Adrenal gland (tissue), 12 donors: ENCODE results near the gene CACNA1D. TPM values are rescaled to one million over a fixed set of nuclear protein-coding genes. Genes with fewer than 3 reads are reported as not detected.
"Not testable (repeated sequence)": the region's sequence is repeated elsewhere in the genome, so short reads cannot be mapped to it uniquely, and the experiment has no call there.

Source experiments
- DNase-seq, 7 donors: peaks; one replicate each; pipeline ENCODE4 v3.0.0-alpha.2; 2019 to 2020
- H3K27ac ChIP-seq, 5 donors: fragments of 200-600 bp; sonication (generic) in 4 of 5; 1 replicate in 3 of 5; 2 replicates in 2 of 5; pipeline versions ENCODE4 v1.5.1 to v1.8.0; 2016 to 2020; ENCODE audit warnings: mild to moderate bottlenecking in 1 of 5
- H3K27me3 ChIP-seq: fragments of 200-600 bp; 2 replicates; pipeline ENCODE4 v1.8.0; 2021
- H3K36me3 ChIP-seq, 2 donors: fragments of 200-600 bp; replicated peaks in 1 of 2; 1 replicate in 1 of 2; 2 replicates in 1 of 2; pipeline versions ENCODE4 v1.5.1 to v1.8.0; 2018 to 2022
- H3K4me1 ChIP-seq, 2 donors: fragments of 200-600 bp; replicated peaks in 1 of 2; 1 replicate in 1 of 2; 2 replicates in 1 of 2; pipeline versions ENCODE4 v1.5.1 to v1.8.0; 2018 to 2021
- H3K4me3 ChIP-seq, 4 donors: fragments of 200-600 bp; sonication (generic) in 3 of 4; one replicate each; pipeline ENCODE4 v1.5.1; 2016 to 2018
- H3K9me3 ChIP-seq, 3 donors: fragments of 200-600 bp; sonication (generic) in 1 of 3; replicated peaks in 1 of 3; 1 replicate in 2 of 3; 2 replicates in 1 of 3; pipeline versions ENCODE4 v1.5.1 to v1.8.0; 2016 to 2021
- CTCF ChIP-seq, 6 experiments: fragments of 450-650 bp in 4 of 6; fragments of 200-600 bp in 2 of 6; sonication (generic) in 1 of 6; IDR thresholded peaks; 1 replicate in 5 of 6; 2 replicates in 1 of 6; pipeline versions ENCODE4 v1.5.1 to v1.8.0; 2016 to 2021; ENCODE audit warnings: antibody characterized with exemption in 6 of 6, mild to moderate bottlenecking in 2 of 6, moderate library complexity in 1 of 6
- POLR2A ChIP-seq, 2 donors: fragments of 450-650 bp; IDR thresholded peaks; one replicate each; pipeline ENCODE4 v1.6.1; 2017; ENCODE audit warnings: antibody characterized with exemption in 2 of 2, mild to moderate bottlenecking in 2 of 2, moderate library complexity in 1 of 2
- WGBS, 4 donors: extraction: QIAGEN DNeasy Blood & Tissue Kit in 2 of 4; methylation state at CpG; one replicate each; pipeline versions ENCODE4 v1.1.5 to v1.1.7; 2013 to 2017; 5-methylcytosine and 5-hydroxymethylcytosine counted together
- intact Hi-C, 2 donors: fragments of 100-400 bp; cut with DNase I; formaldehyde crosslinking; loops; one replicate each; pipeline versions ENCODE4 v1.14.1 to v1.15.0; 2022 to 2023
- polyA plus RNA-seq, 3 donors: library from polyadenylated mRNA; stranded (reverse); fragments of 200-250 nt in 2 of 3; fragments of 350-450 nt in 1 of 3; fragmentation: Illumina TruSeq in 1 of 3; extraction: RNeasy Lipid Tissue Mini Kit (QIAGEN cat#74804) in 1 of 3; gene quantifications; one replicate each; pipeline ENCODE4 v1.2.3, GENCODE V29; 2013 to 2014
- total RNA-seq, 9 donors: library from RNA; depleted of rRNA in 4 of 9; stranded (reverse); fragments of >200 nt in 4 of 9; fragments of 120-200 nt in 1 of 9; fragmentation: NEBNext Ultra II Directional in 1 of 9; extraction: Animal tissue kit (Norgen Biotek cat#: 25700) in 1 of 9; gene quantifications; one replicate each; pipeline versions ENCODE4 v1.1.0 to v1.2.4, GENCODE V29; 2013 to 2023
- donor health status: healthy with polysubstance abuse.
- donor health status: Bipolar disorder and iron deficiency.
- donor health status: DM: yes; HTN: yes; CAD: no.
- donor health status: DM: no; HTN: no; CAD: no.
- donor health status: DM: no; HTN: no; CAD: no.
- donor health status: DM: yes; HTN: yes; CAD: no.

Gene CACNA1D
- total and polyA plus RNA-seq, 12 donors: 25.8 to 111 (median 63.0) TPM

- WGBS, 4 donors: 53 to 70% (median 67%) methylated on average over 1 of the region's 1 CpG
- intact Hi-C loops: no loop called here
- Histone ChIP-seq H3K9me3 (peaks cover 0 to 6% (median 0%) of the 10 kb centered on the region in 3 donors), H3K27me3 (no peaks in the 10 kb centered on the region), H3K4me1 (peaks cover 7 to 21% of the 10 kb centered on the region in 2 donors), H3K4me3 (no peak overlapping the region), H3K36me3 (no peaks in the 10 kb centered on the region), H3K27ac (peak overlapping the region in 1 of 5 donors; percentile 8)
- no peak for TF ChIP-seq CTCF (IDR thresholded peaks at IDR 0.05)
- no peak for TF ChIP-seq POLR2A (IDR thresholded peaks at IDR 0.05)
- no peak for DNase-seq
These were observed 163.2 kb downstream of the CACNA1D start for GRCh38 chr3:53657651-53658050.

GRCh38 chr3:53658613-53659193 lies 164.3 kb downstream of the CACNA1D start:
- intact Hi-C loops: no loop called here
- 45 to 63% (median 49%) methylated on average over 6 of the region's 6 CpGs for WGBS, 4 donors
- H3K4me3 ChIP-seq: no peak overlapping the region
- no peak for DNase-seq
- H3K9me3 ChIP-seq: no peaks in the 10 kb centered on the region
- H3K27ac ChIP-seq: peak overlapping the region in 1 of 5 donors; percentile 8
- H3K4me1 ChIP-seq: peaks cover 7 to 21% of the 10 kb centered on the region in 2 donors
- no peaks in the 10 kb centered on the region for H3K27me3 ChIP-seq
- no peaks in the 10 kb centered on the region for H3K36me3 ChIP-seq
- TF ChIP-seq POLR2A (IDR thresholded peaks at IDR 0.05) (no peak), CTCF (IDR thresholded peaks at IDR 0.05) (no peak)

GRCh38 chr3:53659996-53660395 lies 165.6 kb downstream of the CACNA1D start:
- DNase-seq: no peak
- intact Hi-C loops: no loop called here
- Histone ChIP-seq H3K27me3 (no peaks in the 10 kb centered on the region), H3K36me3 (no peaks in the 10 kb centered on the region), H3K9me3 (no peaks in the 10 kb centered on the region), H3K4me1 (peaks cover 7 to 21% of the 10 kb centered on the region in 2 donors), H3K4me3 (no peak overlapping the region), H3K27ac (no peak overlapping the region)
- WGBS, 4 donors: 94 to 97% (median 96%) methylated on average over 7 of the region's 7 CpGs
- TF ChIP-seq POLR2A (IDR thresholded peaks at IDR 0.05) (no peak), CTCF (IDR thresholded peaks at IDR 0.05) (no peak)

- intact Hi-C loops: no loop called here
- TF ChIP-seq CTCF (IDR thresholded peaks at IDR 0.05): no peak
- TF ChIP-seq POLR2A (IDR thresholded peaks at IDR 0.05): no peak
- no peak overlapping the region for H3K27ac ChIP-seq
- H3K27me3 ChIP-seq: no peaks in the 10 kb centered on the region
- DNase-seq: no peak
- H3K4me1 ChIP-seq: peaks cover 7 to 21% of the 10 kb centered on the region in 2 donors
- peaks cover 0 to 5% of the 10 kb centered on the region in 2 donors for H3K36me3 ChIP-seq
- 87 to 92% (median 90%) methylated on average over 5 of the region's 5 CpGs for WGBS, 4 donors
- no peaks in the 10 kb centered on the region for H3K9me3 ChIP-seq
- no peak overlapping the region for H3K4me3 ChIP-seq
These were observed 167.1 kb downstream of the CACNA1D start for GRCh38 chr3:53661480-53661879.

GRCh38 chr3:53664812-53665211 lies 170.4 kb downstream of the CACNA1D start:
- H3K27ac ChIP-seq: not testable (repeated sequence)

More at GRCh38 chr3:53664812-53665211, 170.4 kb downstream of the CACNA1D start:
- 87 to 90% (median 89%) methylated on average over 4 of the region's 4 CpGs for WGBS, 4 donors
- H3K9me3 ChIP-seq, H3K4me3 ChIP-seq, intact Hi-C loops, H3K27me3 ChIP-seq, H3K36me3 ChIP-seq, DNase-seq: not testable (repeated sequence)
- H3K4me1 ChIP-seq: peaks cover 3 to 10% of the 10 kb centered on the region in 2 donors
